ENCODE measurements around the gene KASH5. TPM values are rescaled to one million over a fixed set of nuclear protein-coding genes. Genes with fewer than 3 reads are reported as not detected.

KASH5 gene
- total RNA-seq, 1 experiment from 2014 or later = 0.37 TPM

DNA sequence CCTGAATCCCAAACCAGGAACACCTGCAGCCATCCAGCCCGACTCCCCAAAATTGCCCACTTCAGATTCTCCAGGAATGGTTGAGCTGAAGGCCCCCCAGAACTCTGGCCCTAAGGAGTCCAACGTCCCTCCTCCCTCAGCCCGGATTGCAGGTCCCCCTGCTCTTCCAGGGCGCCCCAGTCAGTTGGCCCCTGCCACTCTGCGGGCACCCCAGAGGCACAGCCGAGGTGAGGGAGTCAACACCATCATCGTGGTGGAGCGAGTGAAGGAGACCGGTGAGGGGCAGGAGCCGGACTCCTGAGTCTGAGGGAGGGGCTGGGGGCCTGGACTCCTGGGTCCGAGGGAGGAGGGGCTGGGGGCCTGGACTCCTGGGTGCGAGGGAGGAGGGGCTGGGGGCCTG is 39.3 kb downstream of the KASH5 start:
- no peak overlapping the region for H3K4me3 ChIP-seq (ENCODE audit: low read depth, low read length, poor library complexity, severe bottlenecking)

DNA sequence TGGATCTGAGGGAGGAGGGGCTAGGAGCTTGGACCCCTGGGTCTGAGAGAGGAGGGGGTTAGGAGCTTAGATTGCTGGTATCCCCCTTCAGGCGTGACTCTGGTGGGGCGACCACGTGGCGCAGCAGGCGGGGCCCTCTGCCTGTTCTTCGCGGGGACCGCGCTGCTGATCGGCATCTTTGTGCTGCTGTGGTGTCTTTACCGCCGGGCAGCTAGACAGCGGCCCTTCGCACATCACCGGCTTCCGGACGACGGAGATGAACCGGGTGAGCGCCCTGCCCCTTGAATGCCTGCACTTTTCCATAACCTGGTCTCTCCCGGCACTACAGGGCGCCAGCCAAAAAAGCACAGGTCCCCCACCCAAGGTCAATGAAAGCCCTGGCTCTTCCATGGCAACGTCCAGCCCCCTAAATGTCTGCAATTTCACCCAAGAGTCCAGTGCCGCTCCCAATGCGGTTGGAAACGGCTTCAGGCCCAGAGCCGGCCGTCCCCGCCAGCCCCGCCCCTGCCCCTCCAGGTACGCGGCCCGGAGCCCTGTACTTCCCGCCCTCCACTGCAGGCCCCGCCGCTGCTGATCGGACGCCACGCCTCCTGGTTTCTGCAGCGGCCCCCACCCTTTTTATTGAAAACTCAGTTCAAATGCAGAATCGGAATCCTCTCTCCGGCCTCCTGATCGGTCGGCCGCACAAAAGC is 40.0 kb downstream of the KASH5 start:
- Histone ChIP-seq H3K27me3 (replicated peaks; ENCODE audit: insufficient read depth, low read depth, low read length, poor library complexity) (peaks cover 57% of the 10 kb centered on the region), H3K36me3 (ENCODE audit: insufficient read depth, low read length, poor library complexity, severe bottlenecking) (no peaks in the 10 kb centered on the region), H3K4me3 (ENCODE audit: low read depth, low read length, poor library complexity, severe bottlenecking) (no peak overlapping the region), H3K9me3 (ENCODE audit: low read depth, low read length, poor library complexity, severe bottlenecking) (no peaks in the 10 kb centered on the region), H3K27ac (ENCODE audit: low read depth, low read length, poor library complexity, severe bottlenecking) (no peak overlapping the region), H3K4me1 (ENCODE audit: insufficient read depth, low read length, poor library complexity, severe bottlenecking) (peaks cover 10% of the 10 kb centered on the region)
- DNase-seq (ENCODE audit: low spot score) = no peak
- ChIA-PET POLR2A (ENCODE audit: low non-redundant PET) (no interaction called here), CTCF (interaction anchor here (0.5 kb wide), 1 partner anchor 24 kb away, joined by 7 read pairs; the partner anchor contains the start of gene PIH1D1)
- BruUV-seq (replicated peaks) = no TSS peak
- TF ChIP-seq, protein P1, sequence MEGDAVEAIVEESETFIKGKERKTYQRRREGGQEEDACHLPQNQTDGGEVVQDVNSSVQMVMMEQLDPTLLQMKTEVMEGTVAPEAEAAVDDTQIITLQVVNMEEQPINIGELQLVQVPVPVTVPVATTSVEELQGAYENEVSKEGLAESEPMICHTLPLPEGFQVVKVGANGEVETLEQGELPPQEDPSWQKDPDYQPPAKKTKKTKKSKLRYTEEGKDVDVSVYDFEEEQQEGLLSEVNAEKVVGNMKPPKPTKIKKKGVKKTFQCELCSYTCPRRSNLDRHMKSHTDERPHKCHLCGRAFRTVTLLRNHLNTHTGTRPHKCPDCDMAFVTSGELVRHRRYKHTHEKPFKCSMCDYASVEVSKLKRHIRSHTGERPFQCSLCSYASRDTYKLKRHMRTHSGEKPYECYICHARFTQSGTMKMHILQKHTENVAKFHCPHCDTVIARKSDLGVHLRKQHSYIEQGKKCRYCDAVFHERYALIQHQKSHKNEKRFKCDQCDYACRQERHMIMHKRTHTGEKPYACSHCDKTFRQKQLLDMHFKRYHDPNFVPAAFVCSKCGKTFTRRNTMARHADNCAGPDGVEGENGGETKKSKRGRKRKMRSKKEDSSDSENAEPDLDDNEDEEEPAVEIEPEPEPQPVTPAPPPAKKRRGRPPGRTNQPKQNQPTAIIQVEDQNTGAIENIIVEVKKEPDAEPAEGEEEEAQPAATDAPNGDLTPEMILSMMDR (conservative IDR thresholded peaks at IDR 0.05; ENCODE audit: low read depth, low read length) = no peak
- no peak for TF ChIP-seq EZH2 (IDR thresholded peaks at IDR 0.05; ENCODE audit: borderline replicate concordance, low read depth, low read length, poor library complexity, severe bottlenecking)
- intact Hi-C loops (cut with micrococcal nuclease; ENCODE audit: unreplicated experiment) = no loop called here

More for the DNA sequence above, 39.3 kb downstream of the KASH5 start:
- DNase-seq (ENCODE audit: low spot score) = no peak
- H3K9me3 ChIP-seq (ENCODE audit: low read depth, low read length, poor library complexity, severe bottlenecking) = no peaks in the 10 kb centered on the region
- POLR2A ChIA-PET (ENCODE audit: low non-redundant PET) = no interaction called here
- TF ChIP-seq EZH2 (IDR thresholded peaks at IDR 0.05; ENCODE audit: borderline replicate concordance, low read depth, low read length, poor library complexity, severe bottlenecking) = no peak
- TF ChIP-seq, protein P1 (conservative IDR thresholded peaks at IDR 0.05; ENCODE audit: low read depth, low read length) = no peak
- H3K27ac ChIP-seq (ENCODE audit: low read depth, low read length, poor library complexity, severe bottlenecking) = no peak overlapping the region
- CTCF ChIA-PET = interaction anchor here (0.5 kb wide), 1 partner anchor 24 kb away, joined by 7 read pairs; the partner anchor contains the start of gene PIH1D1
- H3K27me3 ChIP-seq (replicated peaks; ENCODE audit: insufficient read depth, low read depth, low read length, poor library complexity) = peaks cover 63% of the 10 kb centered on the region
- intact Hi-C loops (cut with micrococcal nuclease; ENCODE audit: unreplicated experiment) = no loop called here
- H3K4me1 ChIP-seq (ENCODE audit: insufficient read depth, low read length, poor library complexity, severe bottlenecking) = peaks cover 13% of the 10 kb centered on the region
- H3K36me3 ChIP-seq (ENCODE audit: insufficient read depth, low read length, poor library complexity, severe bottlenecking) = no peaks in the 10 kb centered on the region
- BruUV-seq (replicated peaks) = no TSS peak

DNA sequence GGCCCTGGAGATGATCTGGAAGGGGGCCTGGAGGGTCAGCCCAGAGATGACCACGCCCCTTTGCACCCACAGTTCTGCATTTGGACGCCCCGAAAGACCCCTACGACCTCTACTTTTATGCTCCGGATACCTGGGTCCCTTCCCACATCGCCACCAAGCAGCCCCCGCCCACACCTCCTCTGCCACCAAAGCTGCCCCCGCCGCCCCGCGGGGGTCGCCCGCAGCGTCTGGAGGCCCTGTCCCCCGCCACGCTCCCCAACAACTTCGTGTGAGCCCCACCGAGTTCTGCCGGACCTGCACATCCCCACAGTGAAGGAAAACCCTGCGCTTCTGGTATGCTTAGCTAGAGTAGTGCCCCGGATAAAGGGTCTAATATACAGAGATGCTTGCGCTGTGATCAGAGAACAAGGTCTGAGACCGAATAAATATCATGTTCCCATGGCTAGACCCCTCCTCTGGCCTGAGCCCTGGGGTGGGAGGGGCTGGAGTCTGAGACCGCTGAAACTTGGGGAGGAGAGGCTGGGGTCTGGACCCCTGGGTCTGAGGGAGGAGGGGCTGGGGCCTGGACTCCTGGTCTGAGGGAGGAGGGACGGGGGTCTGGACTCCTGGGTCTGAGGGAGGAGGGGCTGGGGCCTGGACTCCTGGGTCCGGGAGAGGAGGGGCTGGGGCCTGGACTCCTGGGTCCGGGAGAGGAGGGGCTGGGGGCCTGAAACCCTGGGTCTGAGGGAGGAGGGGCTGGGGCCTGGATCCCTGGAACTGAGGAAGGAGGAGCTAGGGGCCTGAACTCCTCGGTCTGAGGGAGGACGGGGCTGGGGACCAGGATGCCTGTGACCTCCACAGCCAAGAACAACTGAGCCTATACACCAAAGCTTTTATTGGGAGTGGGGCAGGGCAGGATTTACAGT is 40.8 kb downstream of the KASH5 start:
- H3K4me3 ChIP-seq (ENCODE audit: low read depth, low read length, poor library complexity, severe bottlenecking) = no peak overlapping the region
- peaks cover 10% of the 10 kb centered on the region for H3K4me1 ChIP-seq (ENCODE audit: insufficient read depth, low read length, poor library complexity, severe bottlenecking)
- TF ChIP-seq, protein P1 (conservative IDR thresholded peaks at IDR 0.05; ENCODE audit: low read depth, low read length) = no peak
- no peak for TF ChIP-seq EZH2 (IDR thresholded peaks at IDR 0.05; ENCODE audit: borderline replicate concordance, low read depth, low read length, poor library complexity, severe bottlenecking)
- intact Hi-C loops (cut with micrococcal nuclease; ENCODE audit: unreplicated experiment) = no loop called here
- no peaks in the 10 kb centered on the region for H3K9me3 ChIP-seq (ENCODE audit: low read depth, low read length, poor library complexity, severe bottlenecking)
- ChIA-PET CTCF (interaction anchor here (0.7 kb wide), 1 partner anchor 10 kb away, joined by 3 read pairs; no protein-coding TSS in a partner anchor), POLR2A (ENCODE audit: low non-redundant PET) (no interaction called here)
- no peak for DNase-seq (ENCODE audit: low spot score)
- H3K27me3 ChIP-seq (replicated peaks; ENCODE audit: insufficient read depth, low read depth, low read length, poor library complexity) = peaks cover 49% of the 10 kb centered on the region
- no TSS peak for BruUV-seq (replicated peaks)
- no peak overlapping the region for H3K27ac ChIP-seq (ENCODE audit: low read depth, low read length, poor library complexity, severe bottlenecking)
- no peaks in the 10 kb centered on the region for H3K36me3 ChIP-seq (ENCODE audit: insufficient read depth, low read length, poor library complexity, severe bottlenecking)

Measured in A673 (cell line).